GM18868 (cell line): Measurements from ENCODE around the gene EXOC3.

Experiments used
- ATAC-seq: cut with Tn5 transposase; IDR thresholded peaks from one replicate; pipeline ENCODE4 v1.9.1; 2021; ENCODE audit warnings: mild to moderate bottlenecking, moderate library complexity; ENCODE audit not compliant: unreplicated experiment

The EXOC3 gene

DNA sequence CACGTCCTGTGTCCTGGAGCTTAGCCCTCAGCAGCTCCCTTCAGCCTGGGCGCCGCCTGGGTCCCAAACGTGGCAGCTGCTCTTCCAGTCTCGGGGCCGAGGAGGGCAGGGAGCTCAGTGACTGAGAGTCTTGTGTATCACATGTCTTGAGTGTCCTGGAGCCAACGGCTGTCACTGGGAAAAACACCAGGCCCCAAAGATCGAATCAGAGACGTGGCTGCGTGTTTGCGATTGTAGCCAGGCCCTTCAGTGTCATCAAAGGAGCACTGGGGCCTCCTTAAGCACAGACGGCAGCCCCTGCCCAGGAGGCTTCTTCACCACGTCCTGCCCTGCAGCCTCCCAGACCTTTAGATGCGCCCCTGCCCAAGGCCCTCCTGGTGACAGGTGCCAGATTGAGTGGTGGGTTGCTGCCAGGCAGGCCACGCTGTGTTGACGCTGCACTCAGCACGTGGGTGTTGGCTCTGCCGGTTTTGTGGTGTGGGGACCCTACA is 5.7 kb upstream of the EXOC3 start:
- ATAC-seq, result no peak

DNA sequence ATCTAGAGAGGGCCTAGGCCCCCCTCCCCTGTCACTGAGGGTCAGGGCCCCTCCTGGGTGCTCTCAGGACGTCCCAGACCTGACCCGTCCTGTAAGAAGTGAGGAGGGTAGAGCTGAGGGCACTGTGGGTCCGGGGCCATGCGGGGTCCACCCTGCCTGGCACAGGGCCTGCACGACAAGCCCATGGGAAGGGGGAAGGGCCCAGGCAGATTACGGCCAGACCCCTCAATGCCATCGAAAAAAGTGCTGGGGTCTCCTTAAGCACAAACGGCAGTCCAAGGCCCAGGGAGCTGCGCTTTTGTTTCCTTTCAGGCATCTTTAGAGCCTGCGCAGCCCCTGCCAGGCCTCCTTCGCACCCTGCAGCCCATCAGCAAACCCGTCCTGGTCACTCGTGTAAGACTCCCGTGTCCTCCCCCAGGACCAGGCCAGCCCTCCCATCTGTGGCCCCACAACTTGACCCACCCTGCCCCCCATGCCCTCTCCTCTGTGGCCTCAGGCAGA is 4.4 kb upstream of the EXOC3 start:
- ATAC-seq, result no peak

DNA sequence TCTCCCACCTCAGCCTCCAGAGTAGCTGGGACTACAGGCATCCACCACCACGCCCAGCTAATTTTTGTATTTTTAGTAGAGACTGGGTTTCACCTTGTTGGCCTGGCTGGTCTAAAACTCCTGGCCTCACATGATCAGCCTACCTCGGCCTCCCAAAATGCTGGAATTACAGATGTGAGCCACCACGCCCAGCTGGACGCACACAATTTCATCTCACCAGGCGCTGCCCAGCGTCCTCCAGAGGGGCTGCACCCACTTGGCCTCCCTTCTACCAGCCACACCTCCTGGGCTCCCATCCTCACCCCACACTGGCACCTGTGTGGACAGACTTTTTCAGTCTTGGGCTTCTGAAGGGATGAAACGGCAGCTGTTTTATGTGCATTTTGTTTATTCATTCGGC is 3.8 kb upstream of the EXOC3 start:
- ATAC-seq, result no peak

DNA sequence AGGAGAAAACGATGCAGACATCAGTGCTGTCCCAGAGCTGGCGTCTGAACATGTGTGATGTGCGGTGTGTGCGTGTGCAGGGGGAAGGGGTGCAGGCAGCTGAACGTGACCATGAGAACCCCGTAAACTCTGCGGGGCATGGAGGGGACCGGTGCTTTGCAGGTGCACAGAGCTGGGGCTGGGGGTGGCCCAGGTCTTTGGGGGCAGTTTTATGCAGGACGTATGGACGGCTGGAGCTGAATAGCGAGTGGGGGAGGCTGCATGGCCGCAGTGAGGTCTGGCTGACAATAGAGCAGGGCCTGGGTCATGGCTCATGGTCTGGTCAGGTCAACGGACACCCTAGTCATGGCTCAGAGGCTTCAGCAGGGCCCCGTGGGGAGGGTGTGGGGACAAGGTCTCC is 3.3 kb upstream of the EXOC3 start:
- no peak for ATAC-seq

DNA sequence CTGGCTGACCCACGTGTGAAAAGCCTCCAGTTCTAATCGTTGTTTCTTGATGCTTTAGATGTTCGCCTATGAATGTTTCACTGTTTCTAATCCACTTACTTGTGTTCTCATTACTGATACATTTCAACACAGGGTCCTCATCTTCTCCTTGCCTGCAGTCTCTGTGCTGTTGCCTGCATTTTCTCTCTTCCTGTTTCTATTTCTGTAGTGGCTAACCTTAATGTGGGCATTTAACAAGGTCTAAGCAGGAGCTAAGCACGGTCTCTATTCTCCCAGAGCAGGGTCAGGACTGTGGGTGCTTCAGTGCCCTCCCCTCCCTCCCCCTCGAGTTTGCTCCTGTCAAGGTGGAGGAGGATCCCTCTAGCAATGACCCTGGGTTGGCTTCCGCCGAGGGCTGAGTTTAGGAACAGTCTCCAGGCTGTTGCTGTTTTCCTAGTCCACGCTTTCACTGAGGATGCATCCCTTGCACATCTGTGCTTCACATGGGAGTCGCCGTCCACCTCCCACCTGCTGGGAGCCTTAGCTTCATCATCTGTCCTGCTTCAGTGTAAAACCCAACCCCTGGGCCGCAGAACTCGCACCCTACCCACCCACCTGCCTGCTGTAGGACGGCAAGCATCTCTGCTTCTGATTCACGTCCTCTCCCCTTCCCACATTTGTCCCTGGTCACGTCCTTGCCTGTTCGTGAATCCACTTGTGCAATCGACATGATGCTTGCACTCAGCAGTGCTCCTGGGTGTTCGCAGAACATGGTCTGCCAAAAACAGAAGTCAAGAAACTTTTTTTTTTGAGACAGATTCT is 2.4 kb upstream of the EXOC3 start:
- no peak for ATAC-seq

DNA sequence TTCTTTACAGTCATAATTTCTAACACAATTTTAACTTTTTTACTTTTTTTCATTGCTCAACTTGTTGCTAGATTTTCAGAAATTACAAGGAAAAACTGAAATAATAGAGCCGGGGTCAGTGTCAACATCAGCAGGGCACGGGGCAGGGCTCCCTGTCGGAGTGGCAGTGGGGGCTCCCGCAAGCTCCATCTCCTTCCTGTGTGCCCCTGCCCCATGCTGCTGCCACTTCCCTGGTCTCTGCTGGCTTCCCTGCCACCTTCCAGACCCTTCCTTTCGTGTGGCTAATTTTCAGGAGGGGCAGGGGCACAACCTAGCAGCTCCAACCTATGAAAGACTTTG is 1.0 kb upstream of the EXOC3 start:
- ATAC-seq, result no peak

DNA sequence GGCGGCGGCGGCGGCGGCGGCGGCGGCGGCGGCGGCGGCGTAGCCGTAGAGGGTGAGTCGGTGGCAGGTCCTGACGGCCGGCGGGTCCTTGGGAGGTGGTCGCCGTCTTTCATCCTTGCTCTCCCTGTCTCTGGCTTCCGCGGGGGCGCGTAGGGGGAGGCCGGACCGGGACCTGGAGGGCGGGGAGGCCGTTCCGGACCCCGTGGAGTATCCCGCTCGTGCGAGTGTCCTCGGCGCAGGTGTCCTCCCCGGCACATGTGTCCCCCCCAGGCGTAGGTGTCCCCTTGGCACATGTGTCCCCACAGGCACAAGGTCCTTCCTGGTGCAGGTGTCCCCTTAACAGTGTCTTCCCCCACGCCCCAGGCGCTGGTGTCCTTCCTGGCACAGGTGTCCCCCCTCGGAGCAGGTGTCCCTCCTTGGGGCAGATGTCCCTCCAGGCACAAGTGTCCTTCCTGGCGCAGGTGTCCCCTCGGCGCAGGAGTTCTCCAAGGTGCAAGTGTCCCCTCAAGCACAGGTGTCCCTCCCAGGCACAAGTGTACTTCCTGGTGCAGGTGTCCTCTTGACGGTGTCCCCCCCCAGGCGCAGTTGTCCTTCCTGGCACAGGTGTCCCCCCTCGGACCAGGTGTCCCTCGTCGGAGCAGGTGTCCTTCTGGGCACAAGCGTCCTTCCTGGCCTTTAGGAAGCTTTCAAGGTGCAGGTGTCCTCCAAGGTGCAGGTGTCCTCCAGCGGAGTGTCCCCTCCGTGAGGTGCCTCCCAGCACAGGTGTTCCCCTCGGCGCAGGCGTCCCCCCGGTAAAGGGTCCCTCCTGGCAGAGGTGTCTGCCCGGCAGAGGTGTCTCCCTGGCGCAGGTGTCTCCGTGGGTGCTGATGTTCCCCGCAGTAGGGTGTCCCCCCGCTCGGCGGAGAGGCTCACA is 519 bp downstream of the EXOC3 start:
- ATAC-seq, result peak; percentile 6

GRCh38 chr5:444226-444625 is 1.2 kb downstream of the EXOC3 start:
- no peak for ATAC-seq

DNA sequence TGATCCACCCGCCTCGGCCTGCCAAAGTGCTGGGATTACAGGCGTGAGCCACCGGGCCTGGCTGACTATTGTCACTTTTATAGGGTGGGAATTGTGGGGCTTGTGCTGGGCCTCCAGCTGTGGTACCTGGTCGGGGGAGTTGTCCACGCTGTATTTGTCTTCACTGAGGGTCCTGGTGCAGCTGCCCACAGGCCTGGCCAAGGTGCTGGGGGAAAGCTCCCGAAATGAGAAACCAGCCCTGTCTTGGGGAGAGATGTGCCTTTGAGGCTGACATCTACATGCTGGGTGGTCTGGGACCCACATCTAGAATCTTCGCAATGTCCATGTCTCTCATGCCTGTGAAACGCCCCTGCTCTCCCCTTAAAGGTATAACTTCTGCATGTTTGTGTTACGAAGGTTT is 2.6 kb downstream of the EXOC3 start:
- ATAC-seq, result no peak

GRCh38 chr5:446066-446882 is 3.3 kb downstream of the EXOC3 start:
- ATAC-seq, result no peak

GRCh38 chr5:446883-447263 is 3.9 kb downstream of the EXOC3 start:
- no peak for ATAC-seq

DNA sequence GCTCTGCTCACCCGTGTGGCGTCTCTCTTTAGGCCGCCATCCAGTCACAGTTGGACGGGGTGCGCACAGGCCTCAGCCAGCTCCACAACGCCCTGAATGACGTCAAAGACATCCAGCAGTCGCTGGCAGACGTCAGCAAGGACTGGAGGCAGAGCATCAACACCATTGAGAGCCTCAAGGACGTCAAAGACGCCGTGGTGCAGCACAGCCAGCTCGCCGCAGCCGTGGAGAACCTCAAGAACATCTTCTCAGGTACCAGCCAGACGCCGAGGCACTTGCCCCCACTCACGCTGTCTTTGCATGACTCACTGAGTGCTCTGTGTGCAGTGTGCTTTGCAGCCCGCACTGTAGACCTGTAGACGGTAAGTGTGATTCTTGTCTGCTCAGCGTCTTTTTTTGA is 4.5 kb downstream of the EXOC3 start:
- no peak for ATAC-seq

DNA sequence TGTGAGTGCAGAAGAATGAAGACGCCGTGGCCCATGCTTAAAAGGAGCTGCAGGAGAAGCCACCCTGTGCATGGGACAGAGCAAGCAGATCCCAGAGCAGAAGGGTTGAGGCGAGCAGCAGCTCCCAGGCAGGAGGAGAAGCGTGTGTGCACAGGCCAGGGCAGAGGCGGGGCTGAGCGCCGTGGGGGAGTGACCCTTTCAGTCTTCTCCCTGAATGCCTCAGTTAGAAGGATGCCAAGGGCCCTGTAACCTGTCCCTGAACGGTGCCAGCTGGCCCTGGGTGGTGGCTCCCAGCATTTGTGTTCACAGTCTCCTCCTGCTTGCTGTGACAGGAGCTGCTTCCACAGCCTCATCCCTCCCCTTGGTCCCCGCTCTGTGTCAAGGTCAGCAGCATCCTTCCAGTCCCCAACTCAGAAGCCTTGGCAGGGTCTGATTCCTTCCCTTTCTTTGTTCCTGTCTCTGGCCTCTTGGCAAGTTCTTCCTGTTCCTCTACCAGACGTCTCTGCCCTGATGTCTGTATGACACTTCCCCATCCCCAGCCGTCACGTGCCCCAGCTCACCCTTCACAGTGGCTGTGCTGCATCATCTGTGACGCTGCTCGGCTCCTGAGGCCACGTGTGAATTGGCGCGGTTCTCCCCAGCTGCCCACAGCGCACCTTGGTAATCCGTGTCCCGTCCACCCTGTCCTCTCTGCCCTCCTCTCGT is 5.2 kb downstream of the EXOC3 start:
- no peak for ATAC-seq

DNA sequence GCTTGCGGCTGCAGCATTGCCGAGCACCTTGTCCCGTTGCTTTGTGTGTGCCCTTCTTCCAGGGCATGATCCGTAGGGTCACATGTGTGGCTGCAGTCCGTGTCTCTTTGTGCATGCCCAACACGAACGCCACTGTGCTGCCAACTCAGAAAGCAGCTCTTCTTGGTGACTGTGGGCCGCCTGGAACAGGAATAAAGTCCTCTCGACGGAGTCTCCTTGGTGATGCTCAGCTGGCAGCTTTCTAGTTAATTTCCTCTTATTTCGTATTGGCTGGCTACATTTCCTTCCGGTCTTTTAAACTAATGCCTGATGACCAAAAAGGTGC is 5.8 kb downstream of the EXOC3 start:
- ATAC-seq, result no peak

DNA sequence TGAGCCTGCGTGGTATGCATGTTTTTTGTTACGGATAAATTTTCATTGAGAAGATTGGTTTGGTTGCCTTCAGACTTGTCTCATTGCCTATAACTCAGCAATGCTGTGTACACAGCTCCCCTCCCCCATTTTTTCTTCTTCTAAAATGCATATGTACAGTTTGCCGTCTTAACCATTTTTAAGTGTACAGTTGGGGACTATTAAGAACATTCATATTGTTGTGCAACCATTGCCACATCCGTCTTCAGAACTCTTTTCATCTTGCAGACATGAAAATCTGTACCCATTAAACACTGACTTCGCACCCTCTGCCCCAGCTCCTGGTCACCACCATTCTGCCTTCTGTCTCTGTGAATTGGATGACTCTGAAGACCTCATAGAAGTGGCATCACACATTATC is 6.2 kb downstream of the EXOC3 start:
- no peak for ATAC-seq

DNA sequence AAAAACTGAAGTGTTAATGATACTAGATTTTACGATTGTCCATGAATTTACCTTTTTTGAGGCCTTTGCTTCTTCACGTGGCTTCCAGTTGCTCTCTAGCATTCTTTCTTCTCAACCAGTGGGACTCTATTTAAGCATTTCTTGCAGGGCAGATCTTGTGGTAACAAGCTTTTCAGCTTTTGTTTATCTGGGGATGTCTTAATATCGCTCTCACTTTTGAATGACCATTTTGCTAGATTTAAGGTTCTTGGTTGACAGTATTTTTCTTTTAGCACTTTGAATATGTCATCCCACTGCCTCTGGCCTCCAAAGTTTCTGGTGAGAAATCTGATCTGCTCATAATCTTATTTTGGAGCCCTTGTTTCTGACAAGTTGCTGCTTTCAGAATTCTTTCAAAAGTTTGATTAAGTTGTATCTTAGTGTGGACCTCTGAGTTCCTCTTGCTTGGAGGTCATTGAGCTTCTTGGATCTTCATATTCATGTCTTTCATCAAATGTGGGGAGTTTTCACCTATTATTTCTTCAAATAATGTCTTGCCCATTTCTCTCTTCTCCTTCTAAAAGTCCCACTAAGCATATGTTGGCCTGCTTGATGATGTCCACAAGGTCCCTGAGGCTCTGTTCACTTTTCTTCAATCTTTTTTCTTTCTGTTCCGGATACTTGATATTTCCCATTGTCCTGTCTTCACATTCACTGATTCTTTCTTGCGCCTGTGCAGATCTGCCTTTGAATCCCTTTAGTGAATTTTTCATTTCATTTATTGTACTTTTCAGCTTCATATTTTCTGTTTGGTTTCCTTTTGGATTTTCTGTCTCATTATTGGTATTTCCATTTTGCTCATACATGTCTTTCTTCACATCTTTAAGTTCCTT is 8.8 kb downstream of the EXOC3 start:
- ATAC-seq, result no peak

DNA sequence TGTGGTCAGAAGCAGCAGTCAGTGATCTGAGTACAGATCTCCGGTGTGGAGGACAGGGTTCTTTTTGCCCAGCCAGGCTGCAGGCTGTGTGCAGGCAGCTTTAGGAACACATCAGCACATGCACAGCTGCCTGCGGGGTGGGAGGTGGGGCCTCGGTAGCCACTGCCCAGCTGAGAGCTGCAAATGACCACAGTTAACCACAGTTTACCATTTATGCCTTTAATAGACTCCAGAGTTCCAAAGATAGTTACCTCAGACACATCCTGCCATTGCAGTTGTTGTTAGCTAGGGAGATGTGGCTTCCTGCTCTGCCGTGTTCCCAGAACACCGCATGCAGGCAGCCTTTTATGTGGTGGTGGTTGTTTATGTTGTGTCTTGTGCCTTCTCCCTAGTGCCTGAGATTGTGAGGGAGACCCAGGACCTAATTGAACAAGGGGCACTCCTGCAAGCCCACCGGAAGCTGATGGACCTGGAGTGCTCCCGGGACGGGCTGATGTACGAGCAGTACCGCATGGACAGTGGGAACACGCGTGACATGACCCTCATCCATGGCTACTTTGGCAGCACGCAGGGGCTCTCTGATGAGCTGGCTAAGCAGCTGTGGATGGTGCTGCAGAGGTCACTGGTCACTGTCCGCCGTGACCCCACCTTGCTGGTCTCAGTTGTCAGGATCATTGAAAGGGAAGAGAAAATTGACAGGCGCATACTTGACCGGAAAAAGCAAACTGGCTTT is 10.2 kb downstream of the EXOC3 start:
- ATAC-seq, result no peak

- no peak for ATAC-seq
Observed at GRCh38 chr5:453725-454481, 10.9 kb downstream of the EXOC3 start.
